PC-3 (cell line): ENCODE results near the gene CDK5RAP3.

Experiments
- CTCF ChIP-seq: fragments of 300-600 bp; sonication (generic); conservative IDR thresholded peaks from 2 replicates; pipeline ENCODE4 v1.5.1; 2017; ENCODE audit warnings: antibody characterized with exemption, low read depth, mild to moderate bottlenecking, low read length
- EZH2 ChIP-seq: fragments of 300-600 bp; sonication (generic); IDR thresholded peaks from one replicate; pipeline ENCODE4 v1.6.1; 2017; ENCODE audit warnings: antibody characterized with exemption, mild to moderate bottlenecking, low read length; ENCODE audit not compliant: unreplicated experiment
- EZH2phosphoT487 ChIP-seq: fragments of 300-600 bp; sonication (generic); IDR thresholded peaks from 2 replicates; pipeline ENCODE4 v1.6.1; 2018; ENCODE audit warnings: mild to moderate bottlenecking, antibody characterized with exemption, low read length, borderline replicate concordance

- TF ChIP-seq CTCF: no peak
- TF ChIP-seq EZH2: no peak
- no peak for TF ChIP-seq EZH2phosphoT487
Measured at GRCh38 chr17:47996201-47996600, 25.3 kb downstream of the CDK5RAP3 start.
